Stimulated activated CD8-positive, alpha-beta memory T cell treated with anti-CD3 and anti-CD28 coated beads, Interleukin-4, amount 100 ng/mL, for 1 hour (primary cell): ENCODE data around the gene HSPA1B.
"Not testable (repeated sequence)": the region's sequence is repeated elsewhere in the genome, so short reads cannot be mapped to it uniquely, and the experiment has no call there.

Experiments
- DNase-seq, 2 donors: peaks; one replicate each; pipeline ENCODE4 v3.0.0-alpha.2; 2020; ENCODE audit warnings: low read depth in 2 of 2, low spot score in 1 of 2

Gene HSPA1B

DNA sequence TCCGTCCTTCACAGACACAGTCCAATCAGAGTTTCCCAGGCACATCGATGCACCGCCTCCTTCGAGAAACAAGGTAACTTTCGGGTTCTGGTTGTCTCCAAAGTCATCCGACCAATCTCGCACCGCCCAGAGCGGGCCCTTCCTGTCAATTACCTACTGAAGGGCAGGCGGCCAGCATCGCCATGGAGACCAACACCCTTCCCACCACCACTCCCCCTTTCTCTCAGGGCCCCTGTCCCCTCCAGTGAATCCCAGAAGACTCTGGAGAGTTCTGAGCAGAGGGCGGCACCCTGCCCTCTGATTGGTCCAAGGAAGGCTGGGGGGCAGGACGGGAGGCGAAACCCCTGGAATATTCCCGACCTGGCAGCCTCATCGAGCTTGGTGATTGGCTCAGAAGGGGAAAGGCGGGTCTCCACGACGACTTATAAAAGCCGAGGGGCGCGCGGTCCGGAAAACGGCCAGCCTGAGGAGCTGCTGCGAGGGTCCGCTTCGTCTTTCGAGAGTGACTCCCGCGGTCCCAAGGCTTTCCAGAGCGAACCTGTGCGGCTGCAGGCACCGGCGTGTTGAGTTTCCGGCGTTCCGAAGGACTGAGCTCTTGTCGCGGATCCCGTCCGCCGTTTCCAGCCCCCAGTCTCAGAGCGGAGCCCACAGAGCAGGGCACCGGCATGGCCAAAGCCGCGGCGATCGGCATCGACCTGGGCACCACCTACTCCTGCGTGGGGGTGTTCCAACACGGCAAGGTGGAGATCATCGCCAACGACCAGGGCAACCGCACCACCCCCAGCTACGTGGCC is at the start of gene HSPA1B:
Gene HSPA1B, plus strand, starts transcription at position 453 of the 794 bp plus-strand sequence. Its CDS starts 213 bp downstream, at position 666.
- peak; percentile 66 to 82 for DNase-seq

GRCh38 chr6:31778193-31778592 is 49.3 kb upstream of the HSPA1B start:
- no peak for DNase-seq

DNA sequence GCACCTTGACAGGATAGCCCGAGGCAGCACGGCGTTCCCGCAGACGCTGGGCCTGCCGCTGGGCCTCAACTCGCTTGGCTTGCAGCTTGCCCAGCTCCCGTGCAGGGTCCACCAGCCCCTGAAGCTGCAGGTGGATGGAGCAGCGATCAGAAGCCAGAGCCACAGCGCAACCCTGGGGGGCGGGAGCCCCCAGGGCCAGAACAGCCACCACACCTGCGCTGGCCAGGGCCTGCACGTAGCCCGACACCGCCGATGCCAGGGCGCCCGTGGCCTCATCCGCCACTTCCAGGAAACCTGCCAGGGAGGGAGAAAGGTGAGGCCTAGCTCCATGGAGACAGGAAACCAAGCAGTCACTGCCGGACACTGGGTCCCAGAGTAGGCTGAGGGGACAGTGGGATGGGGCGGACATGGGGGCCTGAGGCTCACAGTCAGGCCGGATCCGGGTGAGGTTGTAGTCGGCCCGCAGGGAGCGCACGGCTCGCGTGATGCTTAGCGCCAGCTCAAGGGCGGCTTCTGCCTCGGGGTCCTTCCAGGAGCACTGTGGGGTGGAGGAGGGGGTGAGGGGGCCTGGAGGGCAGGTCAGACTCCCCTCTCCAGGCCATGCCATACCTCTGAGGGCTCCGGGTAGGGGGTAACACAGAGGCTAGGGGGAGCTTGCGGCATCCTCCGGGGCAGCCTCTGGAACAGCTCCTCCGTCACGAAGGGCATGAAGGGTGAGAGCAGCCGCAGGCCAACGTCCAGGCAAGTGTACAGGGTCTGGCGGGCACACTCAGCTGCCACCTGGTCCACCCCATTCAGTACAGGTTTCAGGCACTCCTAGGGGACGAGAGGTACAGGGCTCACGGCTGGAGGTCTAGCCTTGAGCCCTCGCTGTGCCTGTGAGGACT is 48.3 kb upstream of the HSPA1B start:
- no peak for DNase-seq

GRCh38 chr6:31779908-31780307 is 47.6 kb upstream of the HSPA1B start:
- DNase-seq: no peak

DNA sequence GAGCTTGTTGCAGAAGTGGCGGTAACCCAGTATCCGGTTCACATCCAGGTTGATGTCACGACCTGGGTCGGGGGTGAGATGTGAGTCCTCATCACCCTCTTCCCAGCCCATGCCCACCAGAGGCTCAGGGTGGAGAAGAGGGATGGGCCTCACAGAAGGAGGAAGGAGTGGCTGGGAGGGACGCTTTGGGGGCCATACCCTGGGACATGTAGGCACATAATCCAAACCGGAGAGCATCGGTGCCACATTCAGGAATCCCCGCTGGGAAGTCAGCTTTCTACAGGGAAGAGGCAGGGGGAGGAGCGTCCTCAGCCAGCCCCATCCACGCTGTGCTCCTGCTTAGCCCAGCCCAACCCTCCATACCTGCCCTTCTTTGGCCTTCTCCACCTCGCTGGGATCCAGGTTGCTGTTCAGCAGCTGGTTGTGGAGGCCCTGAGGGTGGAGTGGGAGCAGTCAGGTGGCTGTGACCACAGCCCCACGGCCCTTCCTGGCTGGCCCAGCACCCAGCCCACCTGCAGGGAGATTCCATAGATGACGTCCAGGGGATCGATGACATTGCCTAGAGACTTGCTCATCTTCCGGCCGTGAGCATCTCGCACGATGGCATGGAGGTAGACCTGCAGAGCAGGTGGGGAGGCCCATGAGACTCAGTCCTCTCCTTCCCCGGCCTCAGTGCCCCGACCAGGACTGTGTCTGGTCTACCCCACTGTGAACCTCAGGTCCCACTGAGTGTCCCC is 46.9 kb upstream of the HSPA1B start:
- DNase-seq: no peak

GRCh38 chr6:31781244-31782125 is 46.1 kb upstream of the HSPA1B start:
- DNase-seq: no peak

DNA sequence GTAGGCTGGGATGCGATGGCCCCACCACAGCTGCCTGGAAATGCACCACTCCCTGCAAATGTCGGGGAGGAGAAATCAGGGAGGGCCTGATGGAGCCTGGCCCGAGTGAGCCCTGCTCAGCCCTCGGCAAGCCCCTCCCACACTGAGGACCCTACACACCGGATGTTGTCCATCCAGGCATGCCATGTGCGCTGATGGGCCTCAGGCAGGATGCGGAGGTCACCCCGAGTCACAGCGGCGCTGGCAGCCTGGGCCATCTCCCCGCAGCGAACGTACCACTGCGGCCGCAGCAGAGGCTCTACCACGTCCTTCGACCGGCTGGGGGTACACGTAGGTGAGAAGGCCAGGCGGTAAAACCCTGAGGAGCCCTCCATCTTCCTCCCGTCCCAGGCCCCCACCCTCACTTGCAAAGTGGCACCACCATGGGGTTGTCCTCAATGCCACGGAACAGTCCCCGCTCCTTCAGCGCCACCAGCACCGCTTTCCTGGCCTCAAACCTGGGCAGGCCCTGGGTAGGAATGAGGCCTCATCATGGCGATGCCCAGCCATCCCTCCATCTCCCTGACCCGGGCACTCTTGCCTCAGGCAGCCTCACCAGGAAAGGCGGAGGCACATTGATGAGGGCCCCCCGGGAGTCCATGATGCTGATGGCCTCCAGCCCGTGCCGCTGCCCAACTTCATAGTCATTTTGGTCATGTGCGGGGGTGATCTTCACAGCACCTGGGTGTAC is 45.2 kb upstream of the HSPA1B start:
- no peak for DNase-seq

- DNase-seq: no peak
Measured at GRCh38 chr6:31784098-31784925, 43.2 kb upstream of the HSPA1B start.

- DNase-seq: no peak
Measured at GRCh38 chr6:31785475-31785874, 42.1 kb upstream of the HSPA1B start.

GRCh38 chr6:31791324-31792089 is 36.0 kb upstream of the HSPA1B start:
- no peak for DNase-seq

GRCh38 chr6:31792090-31792374 is 35.5 kb upstream of the HSPA1B start:
- no peak for DNase-seq

GRCh38 chr6:31792761-31793171 is 34.8 kb upstream of the HSPA1B start:
- DNase-seq: no peak

GRCh38 chr6:31793927-31794245 is 33.7 kb upstream of the HSPA1B start:
- not testable (repeated sequence) for DNase-seq

DNA sequence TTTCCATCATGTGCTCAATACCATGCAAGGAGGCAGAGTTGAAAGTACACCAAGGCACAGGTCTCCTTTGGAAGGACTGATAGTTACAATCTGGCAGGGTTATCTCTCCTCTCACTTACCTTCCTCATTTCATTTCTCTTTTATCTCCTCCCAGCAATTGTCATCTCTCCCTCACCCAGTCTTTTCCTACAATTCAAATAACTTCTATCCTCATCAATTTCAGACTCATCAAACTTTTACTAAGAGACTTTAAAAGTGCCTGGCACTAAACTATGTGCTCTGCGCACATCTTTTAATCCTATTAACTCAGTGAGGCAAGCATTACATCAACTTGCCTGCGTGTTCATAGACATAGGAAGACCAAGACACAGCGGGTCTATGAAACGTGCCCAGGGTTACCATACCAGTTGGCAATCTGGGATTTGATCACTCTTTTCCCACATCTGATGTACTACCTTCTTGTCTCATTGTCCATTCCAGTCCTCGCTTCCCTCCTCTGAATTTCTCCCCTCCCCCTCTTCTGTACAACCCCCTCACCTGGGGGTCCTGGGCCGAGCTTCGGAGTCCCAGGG is 33.2 kb upstream of the HSPA1B start:
- no peak for DNase-seq

- no peak for DNase-seq
Measured at GRCh38 chr6:31794866-31795615, 32.5 kb upstream of the HSPA1B start.

GRCh38 chr6:31795616-31796298 is 31.8 kb upstream of the HSPA1B start, which contains the start of gene VARS1:
Gene VARS1, minus strand, starts transcription at chr6:31795752. Its CDS starts 535 bp downstream, at chr6:31795217.
- DNase-seq: peak; percentile 54 to 72

GRCh38 chr6:31796993-31797385 is 30.5 kb upstream of the HSPA1B start:
- no peak for DNase-seq
